Breast epithelium (tissue), 4 donors: Measurements from ENCODE around the gene REC114. TPM values are rescaled to one million over a fixed set of nuclear protein-coding genes. Genes with fewer than 3 reads are reported as not detected.
"Not testable (repeated sequence)": the region's sequence is repeated elsewhere in the genome, so short reads cannot be mapped to it uniquely, and the experiment has no call there.

ENCODE experiments used
- DNase-seq, 2 donors: peaks; one replicate each; pipeline ENCODE4 v3.0.0-alpha.2; 2019; ENCODE audit warnings: low spot score in 2 of 2
- H3K27ac ChIP-seq, 2 donors: fragments of 200-600 bp; sonication (generic) in 1 of 2; one replicate each; pipeline ENCODE4 v1.5.1; 2016 to 2019; ENCODE audit warnings: mild to moderate bottlenecking in 1 of 2
- H3K27me3 ChIP-seq, 2 donors: fragments of 200-600 bp; sonication (generic) in 1 of 2; one replicate each; pipeline versions ENCODE4 v1.5.1 to v1.6.0; 2017 to 2019; ENCODE audit warnings: control low read depth in 1 of 2, mild to moderate bottlenecking in 1 of 2
- H3K36me3 ChIP-seq: fragments of 200-600 bp; one replicate; pipeline ENCODE4 v1.5.1; 2019
- H3K4me1 ChIP-seq, 2 donors: fragments of 200-600 bp; sonication (generic); one replicate each; pipeline ENCODE4 v1.5.1; 2016 to 2019; ENCODE audit warnings: control low read depth in 1 of 2
- H3K4me3 ChIP-seq, 3 donors: fragments of 200-600 bp; sonication (generic); 1 replicate in 2 of 3; 2 replicates in 1 of 3; pipeline ENCODE4 v1.5.1; 2016 to 2019; ENCODE audit warnings: mild to moderate bottlenecking in 3 of 3, moderate library complexity in 2 of 3
- H3K9me3 ChIP-seq, 2 donors: fragments of 200-600 bp; sonication (generic) in 1 of 2; one replicate each; pipeline ENCODE4 v1.5.1; 2016 to 2019; ENCODE audit warnings: control low read depth in 1 of 2
- CTCF ChIP-seq, 3 donors: fragments of 450-650 bp; IDR thresholded peaks; one replicate each; pipeline ENCODE4 v1.5.1; 2016 to 2017; ENCODE audit warnings: antibody characterized with exemption in 3 of 3, mild to moderate bottlenecking in 3 of 3, moderate library complexity in 3 of 3
- POLR2A ChIP-seq: fragments of 450-650 bp; IDR thresholded peaks from one replicate; pipeline ENCODE4 v1.6.1; 2016; ENCODE audit warnings: antibody characterized with exemption, mild to moderate bottlenecking, moderate library complexity
- POLR2AphosphoS5 ChIP-seq, 3 donors: sonication (generic); formaldehyde crosslinking; IDR thresholded peaks; one replicate each; pipeline ENCODE4 v1.6.1; 2017; ENCODE audit warnings: antibody characterized with exemption in 3 of 3
- intact Hi-C: fragments of 100-400 bp; cut with DNase I; formaldehyde crosslinking; loops from one replicate; pipeline ENCODE4 v1.15.1; 2023; ENCODE audit warnings: low total_unique reads
- total RNA-seq, 3 donors: library from RNA; depleted of rRNA; stranded (reverse); fragments of >200 nt; gene quantifications; one replicate each; pipeline ENCODE4 v1.1.0, GENCODE V29; 2016

Gene REC114
- total RNA-seq, 3 donors from 2014 or later, result not detected

- no peak for DNase-seq
- no peaks in the 10 kb centered on the region for H3K4me1 ChIP-seq
- H3K9me3 ChIP-seq, result no peaks in the 10 kb centered on the region
- no peaks in the 10 kb centered on the region for H3K36me3 ChIP-seq
- TF ChIP-seq POLR2A (no peak), POLR2AphosphoS5 (IDR thresholded peaks at IDR 0.05) (no peak), CTCF (IDR thresholded peaks at IDR 0.05) (no peak)
- peaks cover 0 to 1% of the 10 kb centered on the region in 2 donors for H3K27me3 ChIP-seq
- intact Hi-C loops, result no loop called here
- no peak overlapping the region for H3K4me3 ChIP-seq
- no peak overlapping the region for H3K27ac ChIP-seq
Measured at GRCh38 chr15:73398861-73399260, 44.1 kb upstream of the REC114 start.

- intact Hi-C loops, DNase-seq, H3K36me3 ChIP-seq: not testable (repeated sequence)
Measured at GRCh38 chr15:73400222-73400621, 42.7 kb upstream of the REC114 start.

GRCh38 chr15:73403171-73403570 lies 39.8 kb upstream of the REC114 start:
- no peak for DNase-seq
- H3K27me3 ChIP-seq, result no peaks in the 10 kb centered on the region
- H3K9me3 ChIP-seq, result no peaks in the 10 kb centered on the region
- no peak for TF ChIP-seq POLR2A
- TF ChIP-seq POLR2AphosphoS5 (IDR thresholded peaks at IDR 0.05), result no peak
- no peak for TF ChIP-seq CTCF (IDR thresholded peaks at IDR 0.05)
- intact Hi-C loops, result no loop called here
- no peak overlapping the region for H3K27ac ChIP-seq
- H3K36me3 ChIP-seq, result no peaks in the 10 kb centered on the region
- no peaks in the 10 kb centered on the region for H3K4me1 ChIP-seq
- no peak overlapping the region for H3K4me3 ChIP-seq

More at GRCh38 chr15:73400222-73400621, 42.7 kb upstream of the REC114 start:
- H3K4me3 ChIP-seq, H3K27me3 ChIP-seq, H3K9me3 ChIP-seq, H3K27ac ChIP-seq, H3K4me1 ChIP-seq: not testable (repeated sequence)

- DNase-seq, result no peak
- Histone ChIP-seq H3K27me3 (no peaks in the 10 kb centered on the region), H3K4me1 (no peaks in the 10 kb centered on the region), H3K4me3 (no peak overlapping the region), H3K27ac (no peak overlapping the region), H3K9me3 (no peaks in the 10 kb centered on the region), H3K36me3 (no peaks in the 10 kb centered on the region)
- TF ChIP-seq POLR2AphosphoS5 (IDR thresholded peaks at IDR 0.05), result no peak
- TF ChIP-seq CTCF (IDR thresholded peaks at IDR 0.05), result no peak
- TF ChIP-seq POLR2A, result no peak
- intact Hi-C loops, result no loop called here
Measured at GRCh38 chr15:73414876-73415275, 28.1 kb upstream of the REC114 start.

- DNase-seq, result no peak
- Histone ChIP-seq H3K27ac (no peak overlapping the region), H3K9me3 (no peaks in the 10 kb centered on the region), H3K4me1 (no peaks in the 10 kb centered on the region), H3K27me3 (peaks cover 0 to 6% of the 10 kb centered on the region in 2 donors), H3K36me3 (no peaks in the 10 kb centered on the region), H3K4me3 (no peak overlapping the region)
- TF ChIP-seq POLR2AphosphoS5 (IDR thresholded peaks at IDR 0.05) (no peak), CTCF (IDR thresholded peaks at IDR 0.05) (no peak), POLR2A (no peak)
- intact Hi-C loops, result no loop called here
Measured at GRCh38 chr15:73424506-73424905, 18.5 kb upstream of the REC114 start.

GRCh38 chr15:73425510-73425909 lies 17.5 kb upstream of the REC114 start:
- H3K4me3 ChIP-seq, result no peak overlapping the region
- no peak overlapping the region for H3K27ac ChIP-seq
- H3K4me1 ChIP-seq, result no peaks in the 10 kb centered on the region
- intact Hi-C loops, result no loop called here
- DNase-seq, result no peak
- H3K9me3 ChIP-seq, result no peaks in the 10 kb centered on the region
- no peaks in the 10 kb centered on the region for H3K36me3 ChIP-seq
- TF ChIP-seq CTCF (IDR thresholded peaks at IDR 0.05), result no peak
- TF ChIP-seq POLR2A, result no peak
- TF ChIP-seq POLR2AphosphoS5 (IDR thresholded peaks at IDR 0.05), result no peak
- peaks cover 0 to 6% of the 10 kb centered on the region in 2 donors for H3K27me3 ChIP-seq
